ENCODE data around the gene IFT20.

The IFT20 gene, protein sequence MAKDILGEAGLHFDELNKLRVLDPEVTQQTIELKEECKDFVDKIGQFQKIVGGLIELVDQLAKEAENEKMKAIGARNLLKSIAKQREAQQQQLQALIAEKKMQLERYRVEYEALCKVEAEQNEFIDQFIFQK
- total RNA-seq = 12.2 to 21.1 reads per million in 2 experiments

DNA sequence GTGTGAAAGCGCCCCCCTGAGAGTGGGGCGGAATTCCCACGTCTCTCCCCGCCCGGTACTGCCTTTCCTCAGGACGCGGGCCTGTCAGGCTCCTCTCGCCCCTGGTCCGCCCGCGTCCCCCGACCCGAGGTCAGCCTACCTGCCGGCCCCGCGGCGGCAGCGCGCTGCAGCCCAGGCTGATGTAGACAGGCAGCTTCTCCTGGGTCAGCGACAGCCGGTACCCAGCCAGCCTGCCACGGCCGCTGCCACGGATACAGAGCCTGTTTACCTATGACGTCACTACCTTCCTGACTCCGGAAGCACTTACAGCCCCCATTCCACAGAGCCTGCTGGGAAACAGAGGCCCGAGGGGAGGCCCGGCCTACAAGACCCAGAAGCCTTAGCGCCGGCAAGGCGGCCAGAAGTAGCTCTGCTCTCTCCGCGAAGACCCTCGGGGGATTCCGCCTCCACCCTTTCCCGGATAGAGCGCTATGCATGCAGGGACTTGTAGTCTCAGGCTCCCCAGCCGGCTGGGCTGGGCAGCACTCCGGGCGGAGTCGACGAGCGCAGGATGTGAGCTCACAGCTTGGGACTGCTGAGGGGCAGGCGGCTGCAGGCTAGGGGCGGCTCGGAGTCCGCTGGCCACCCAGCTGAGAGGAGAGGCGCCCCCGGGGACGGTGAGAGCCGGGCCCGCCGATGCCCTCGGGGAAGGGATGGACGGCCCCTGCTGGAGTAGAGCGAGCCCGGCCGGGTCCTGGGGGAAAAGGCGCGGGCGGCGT lies at the start of gene IFT20, which contains the start of gene TNFAIP1:
Gene IFT20, minus strand, starts transcription at position 272 of the 758 bp plus-strand sequence. CDS start 3,487 bp downstream, outside the sequence.
Gene TNFAIP1, plus strand, starts transcription at position 561 of the 758 bp plus-strand sequence. CDS start 3,761 bp downstream, outside the sequence.
- DNase-seq (ENCODE audit: low read depth) = peak; percentile 97

GRCh38 chr17:28385037-28385400 lies 49.7 kb upstream of the IFT20 start:
- no peak for DNase-seq (ENCODE audit: low read depth)

GRCh38 chr17:28384281-28385036 lies 49.2 kb upstream of the IFT20 start:
- peak; percentile 44 for DNase-seq (ENCODE audit: low read depth)

- DNase-seq (ENCODE audit: low read depth) = no peak
These were observed 46.0 kb upstream of the IFT20 start for GRCh38 chr17:28381141-28381825.

- no peak for DNase-seq (ENCODE audit: low read depth)
These were observed 44.8 kb upstream of the IFT20 start for GRCh38 chr17:28379814-28380801.

GRCh38 chr17:28372945-28373274 lies 37.6 kb upstream of the IFT20 start:
- DNase-seq (ENCODE audit: low read depth) = no peak

GRCh38 chr17:28372203-28372944 lies 37.1 kb upstream of the IFT20 start:
- no peak for DNase-seq (ENCODE audit: low read depth)

DNA sequence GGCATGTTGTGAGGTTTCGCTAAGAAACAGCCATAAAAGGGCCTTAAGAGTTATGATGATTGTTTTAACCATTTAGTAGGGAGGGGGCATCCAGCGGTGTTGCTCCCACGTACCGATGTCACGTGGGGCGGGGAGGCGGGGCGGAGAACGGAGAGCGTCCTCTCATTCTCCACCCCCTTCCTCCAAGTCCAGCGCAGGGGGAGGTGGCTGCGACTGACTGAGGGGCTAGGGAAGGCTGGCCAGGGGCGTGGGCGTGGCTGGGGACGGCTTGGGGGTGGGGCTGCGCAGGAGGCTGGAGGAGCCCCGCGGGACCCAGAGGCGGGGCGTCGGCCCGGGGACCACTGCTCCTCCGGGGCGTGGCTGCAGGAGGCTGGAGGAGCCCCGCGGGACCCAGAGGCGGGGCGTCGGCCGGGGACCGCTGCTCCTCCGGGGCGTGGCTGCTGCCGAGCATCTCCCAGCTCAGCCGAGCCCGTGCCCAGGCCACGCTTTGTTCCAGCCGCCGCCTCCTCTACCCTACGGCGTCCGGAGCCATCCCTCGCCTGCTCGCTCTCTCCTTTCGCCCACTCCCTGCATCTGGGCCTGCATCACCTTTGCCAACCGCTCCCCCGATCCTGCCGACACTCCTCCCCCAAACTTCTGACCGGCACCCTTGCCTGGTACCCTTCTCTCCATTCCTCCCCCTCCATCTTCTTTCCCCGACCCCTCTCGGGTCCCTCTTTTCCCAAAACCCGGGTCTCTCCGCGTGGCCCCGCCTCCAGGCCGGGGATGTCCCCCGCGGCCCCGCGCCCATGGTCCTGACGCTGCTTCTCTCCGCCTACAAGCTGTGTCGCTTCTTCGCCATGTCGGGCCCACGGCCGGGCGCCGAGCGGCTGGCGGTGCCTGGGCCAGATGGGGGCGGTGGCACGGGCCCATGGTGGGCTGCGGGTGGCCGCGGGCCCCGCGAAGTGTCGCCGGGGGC lies 36.3 kb upstream of the IFT20 start, which contains the start of gene SARM1:
Gene SARM1, plus strand, starts transcription at position 450 of the 958 bp plus-strand sequence. Its CDS starts 339 bp downstream, at position 789.
- peak; percentile 64 for DNase-seq (ENCODE audit: low read depth)

- no peak for DNase-seq (ENCODE audit: low read depth)
These were observed 35.5 kb upstream of the IFT20 start for GRCh38 chr17:28370744-28371103.

GRCh38 chr17:28370035-28370743 lies 34.9 kb upstream of the IFT20 start, which contains the start of gene VTN:
Gene VTN, minus strand, starts transcription at chr17:28370307. Its CDS starts 104 bp downstream, at chr17:28370203.
- no peak for DNase-seq (ENCODE audit: low read depth)

DNA sequence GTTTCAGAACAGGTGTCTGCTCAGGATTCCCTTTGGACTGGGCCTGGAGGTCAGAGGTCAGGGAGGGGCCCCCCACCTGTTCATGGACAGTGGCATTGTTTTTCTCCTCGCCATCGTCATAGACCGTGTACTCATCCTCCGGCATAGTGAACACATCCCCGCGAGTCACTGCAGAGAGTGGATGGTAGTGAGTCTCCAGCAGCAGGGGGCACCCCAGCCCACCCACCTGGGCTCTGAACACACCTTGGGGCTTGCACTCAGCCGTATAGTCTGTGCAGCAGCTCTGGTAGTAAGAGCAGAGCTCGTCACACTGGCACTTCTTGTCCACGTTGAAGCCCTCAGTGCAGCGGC lies 34.4 kb upstream of the IFT20 start:
- DNase-seq (ENCODE audit: low read depth) = no peak

GRCh38 chr17:28368915-28369683 lies 33.8 kb upstream of the IFT20 start:
- no peak for DNase-seq (ENCODE audit: low read depth)

GRCh38 chr17:28368306-28368831 lies 33.1 kb upstream of the IFT20 start:
- no peak for DNase-seq (ENCODE audit: low read depth)

DNA sequence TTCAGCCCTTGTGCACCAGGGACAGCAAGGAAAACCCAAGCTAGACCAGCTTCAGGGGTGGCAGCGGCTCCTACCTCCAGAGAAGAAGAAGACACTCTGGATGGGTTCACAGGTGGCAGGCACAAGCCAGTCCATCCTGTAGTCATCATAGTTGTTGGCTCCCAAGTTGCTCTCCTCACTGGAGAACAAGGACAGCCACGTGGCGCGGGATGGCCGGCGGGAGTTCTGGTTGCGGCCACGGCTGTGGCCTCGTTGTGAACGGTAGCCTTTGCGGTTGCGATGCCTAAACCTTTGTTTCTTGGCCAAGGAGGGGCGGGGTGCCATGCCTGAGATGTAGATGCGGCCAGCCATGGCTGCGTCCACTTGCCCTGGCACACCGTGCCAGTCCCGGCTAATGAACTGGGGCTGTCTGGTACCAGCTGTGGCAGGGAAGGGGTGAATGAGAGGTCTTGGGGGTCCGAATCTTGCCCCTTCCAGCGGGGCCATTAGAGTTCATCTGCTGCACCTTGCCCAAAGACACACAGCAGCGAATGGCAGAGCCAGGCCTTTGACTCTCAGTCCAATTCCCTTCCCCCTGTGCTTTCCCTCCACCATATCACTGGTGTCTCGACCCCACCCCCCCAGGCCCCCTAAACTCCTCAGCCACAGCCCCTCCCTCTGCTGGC lies 32.5 kb upstream of the IFT20 start:
- no peak for DNase-seq (ENCODE audit: low read depth)

- DNase-seq (ENCODE audit: low read depth) = no peak
These were observed 31.3 kb upstream of the IFT20 start for GRCh38 chr17:28366605-28367004.

- no peak for DNase-seq (ENCODE audit: low read depth)
These were observed 30.2 kb upstream of the IFT20 start for GRCh38 chr17:28365487-28365886.
